ENCODE measurements around the gene POLR2L. TPM values are rescaled to one million over a fixed set of nuclear protein-coding genes. Genes with fewer than 3 reads are reported as not detected.

The POLR2L gene
- polyA plus RNA-seq, 1 of the 3 experiments (the other 2 are of a cell fraction): 540 TPM

DNA sequence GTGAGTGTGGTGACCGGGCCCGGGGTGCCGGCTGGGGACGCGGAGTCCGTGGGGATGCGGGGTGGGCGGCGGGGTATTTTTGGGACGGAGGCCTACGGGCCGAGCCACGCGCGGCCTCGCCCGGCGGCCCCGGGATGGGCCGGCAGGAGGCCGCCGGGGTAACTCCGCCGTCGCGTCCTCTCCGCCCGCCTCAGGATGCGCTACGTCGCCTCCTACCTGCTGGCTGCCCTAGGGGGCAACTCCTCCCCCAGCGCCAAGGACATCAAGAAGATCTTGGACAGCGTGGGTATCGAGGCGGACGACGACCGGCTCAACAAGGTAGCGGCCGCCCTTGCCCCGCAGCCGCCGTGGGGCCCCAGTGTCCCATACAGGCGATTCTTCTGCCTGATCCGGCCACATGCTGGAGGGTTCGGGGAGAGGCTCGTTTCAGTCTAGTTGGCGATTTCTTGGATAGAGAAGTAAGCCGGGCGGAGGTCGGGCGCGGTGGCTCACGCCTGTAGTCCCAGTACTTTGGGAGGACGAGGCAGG is 32.2 kb downstream of the POLR2L start:
- Histone ChIP-seq H3K4me2 (peak overlapping the region; percentile 99), H3K79me2 (ENCODE audit: insufficient read depth) (peaks cover 68% of the 10 kb centered on the region), H3F3A (replicated peaks; ENCODE audit: insufficient read depth) (peaks cover 42% of the 10 kb centered on the region), H2AFZ (ENCODE audit: low read depth) (no peak overlapping the region), H3K9me3 (no peaks in the 10 kb centered on the region), H3K4me1 (ENCODE audit: control insufficient read depth in 1 of 2, insufficient read depth in 2 of 2, low read depth in 1 of 2, low read length in 1 of 2) (peaks cover 8 to 19% of the 10 kb centered on the region in 2 experiments; a peak in 2 of 4 replicates), H3K4me3 (ENCODE audit: low read depth in 2 of 2, low read length in 1 of 2) (peak overlapping the region; percentile 81 to 97), H3K27ac (ENCODE audit: low read depth in 2 of 2, low read length in 1 of 2) (peak overlapping the region; percentile 97 to 98), H3K9me2 (no peaks in the 10 kb centered on the region), H3K36me3 (replicated peaks in 1 of 2; ENCODE audit: control insufficient read depth in 1 of 2, insufficient read depth in 2 of 2, low read length in 1 of 2) (peaks cover 27 to 28% of the 10 kb centered on the region in 2 experiments), H3K27me3 (ENCODE audit: insufficient read depth) (no peaks in the 10 kb centered on the region), H4K20me1 (ENCODE audit: insufficient read depth) (peaks cover 30% of the 10 kb centered on the region), H3K9ac (peak overlapping the region; percentile 97)
- DNase-seq: no peak
- 0% methylated on average over 8 of the region's 55 CpGs for WGBS (ENCODE audit: low lambda C conversion rate)
- TF ChIP-seq PBX3 (IDR thresholded peaks at IDR 0.05) (no peak), SIN3A (IDR thresholded peaks at IDR 0.05; ENCODE audit: borderline replicate concordance, low read depth, low read length) (peak; percentile 2; the same call in 1 of the 2 replicates), REST (IDR thresholded peaks at IDR 0.05; ENCODE audit: low read depth, low read length) (peak; percentile 41; the same call in 1 of the 2 replicates), NFIC (IDR thresholded peaks at IDR 0.05; ENCODE audit: borderline replicate concordance) (no peak)
- TF ChIP-seq, protein P1, sequence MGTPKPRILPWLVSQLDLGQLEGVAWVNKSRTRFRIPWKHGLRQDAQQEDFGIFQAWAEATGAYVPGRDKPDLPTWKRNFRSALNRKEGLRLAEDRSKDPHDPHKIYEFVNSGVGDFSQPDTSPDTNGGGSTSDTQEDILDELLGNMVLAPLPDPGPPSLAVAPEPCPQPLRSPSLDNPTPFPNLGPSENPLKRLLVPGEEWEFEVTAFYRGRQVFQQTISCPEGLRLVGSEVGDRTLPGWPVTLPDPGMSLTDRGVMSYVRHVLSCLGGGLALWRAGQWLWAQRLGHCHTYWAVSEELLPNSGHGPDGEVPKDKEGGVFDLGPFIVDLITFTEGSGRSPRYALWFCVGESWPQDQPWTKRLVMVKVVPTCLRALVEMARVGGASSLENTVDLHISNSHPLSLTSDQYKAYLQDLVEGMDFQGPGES (IDR thresholded peaks at IDR 0.05; ENCODE audit: low read depth, low read length): no peak
- ChIA-PET POLR2A (interaction anchor here (0.7 to 2.2 kb wide), 8 partner anchors 9 to 50 kb away, joined by 4 to 34 read pairs (median 6); partner anchors contain the start of genes CD151, CEND1, PNPLA2 and TSPAN4), CTCF (interaction anchor here (0.8 to 1.0 kb wide), 2 partner anchors 18 to 82 kb away, joined by 3 to 4 read pairs; no protein-coding TSS in a partner anchor)

DNA sequence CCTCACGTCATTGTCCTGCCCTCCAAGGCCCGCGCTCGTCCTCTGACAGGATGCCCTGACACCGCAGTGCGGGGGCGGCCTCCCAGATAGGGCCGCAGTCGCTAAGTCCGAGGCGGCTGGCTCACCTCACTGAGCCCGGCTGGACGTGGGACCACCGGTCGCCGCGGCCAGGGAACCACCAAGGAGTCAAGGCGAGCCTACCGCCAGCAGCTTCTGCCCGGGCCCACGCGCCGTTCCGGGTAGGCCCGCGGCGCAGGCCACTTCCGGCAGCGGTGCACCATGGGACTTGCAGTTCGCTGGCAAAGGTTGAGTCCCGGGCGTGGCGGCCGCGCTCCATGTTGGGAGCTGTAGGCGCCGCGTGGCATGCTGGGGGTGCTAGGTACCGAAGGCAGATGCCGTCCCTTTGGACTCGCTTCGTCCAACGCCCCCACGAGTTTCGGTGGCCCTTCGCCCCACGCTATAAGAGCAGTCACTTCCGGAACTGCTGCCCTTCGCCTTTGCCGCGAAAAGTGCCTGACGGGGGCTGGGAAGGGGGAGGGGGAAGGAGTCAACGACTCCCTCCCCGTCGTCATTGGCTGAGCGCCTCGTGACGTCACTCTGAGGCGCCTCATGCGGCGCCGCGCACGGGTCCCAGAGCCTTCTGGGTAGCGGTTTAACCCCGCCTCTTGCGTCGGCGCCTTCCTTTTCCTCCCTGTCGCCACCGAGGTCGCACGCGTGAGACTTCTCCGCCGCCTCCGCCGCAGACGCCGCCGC is 32.9 kb downstream of the POLR2L start, which contains the start of gene RPLP2:
Gene RPLP2 (plus strand): TSS at position 681 of the 753 bp plus-strand sequence. CDS start 268 bp downstream, outside the sequence.
- ChIA-PET POLR2A (interaction anchor here (0.5 to 2.2 kb wide), 11 partner anchors 10 to 178 kb away, joined by 3 to 34 read pairs (median 6); partner anchors contain the start of genes CD151, CEND1, PNPLA2 and TSPAN4), CTCF (interaction anchor here (1.0 to 1.5 kb wide), 5 partner anchors 9 to 55 kb away, joined by 3 to 4 read pairs (median 3); partner anchors contain the start of gene PNPLA2)
- H4K20me1 ChIP-seq (ENCODE audit: insufficient read depth): peaks cover 30% of the 10 kb centered on the region
- peak within 1 kb of the TSS; percentile 97 to 98 for H3K27ac ChIP-seq (ENCODE audit: low read depth in 2 of 2, low read length in 1 of 2)
- peaks cover 70% of the 10 kb centered on the region for H3K79me2 ChIP-seq (ENCODE audit: insufficient read depth)
- peaks cover 11 to 23% of the 10 kb centered on the region in 2 experiments; a peak in 2 of 4 replicates for H3K4me1 ChIP-seq (ENCODE audit: control insufficient read depth in 1 of 2, insufficient read depth in 2 of 2, low read depth in 1 of 2, low read length in 1 of 2)
- peak within 1 kb of the TSS; percentile 99 for H3K4me2 ChIP-seq
- peak within 1 kb of the TSS; percentile 97 for H3K9ac ChIP-seq
- peak; percentile 97 for DNase-seq
- 1% methylated on average over 14 of the region's 81 CpGs for WGBS (ENCODE audit: low lambda C conversion rate)
- no peaks in the 10 kb centered on the region for H3K27me3 ChIP-seq (ENCODE audit: insufficient read depth)
- peaks cover 24 to 28% of the 10 kb centered on the region in 2 experiments for H3K36me3 ChIP-seq (replicated peaks in 1 of 2; ENCODE audit: control insufficient read depth in 1 of 2, insufficient read depth in 2 of 2, low read length in 1 of 2)
- peaks cover 38% of the 10 kb centered on the region for H3F3A ChIP-seq (replicated peaks; ENCODE audit: insufficient read depth)
- peak within 1 kb of the TSS; percentile 81 to 97 for H3K4me3 ChIP-seq (ENCODE audit: low read depth in 2 of 2, low read length in 1 of 2)
- H2AFZ ChIP-seq (ENCODE audit: low read depth): 0 out of 2 replicates have a peak within 1 kb of the TSS, but pooled peaks have one; percentile 77
- no peaks in the 10 kb centered on the region for H3K9me2 ChIP-seq
- H3K9me3 ChIP-seq: no peaks in the 10 kb centered on the region
- TF ChIP-seq REST (IDR thresholded peaks at IDR 0.05; ENCODE audit: low read depth, low read length) (no peak; the same call in 1 of the 2 replicates), FOXM1 (IDR thresholded peaks at IDR 0.05; ENCODE audit: low read depth) (no peak), RCOR1 (IDR thresholded peaks at IDR 0.05; ENCODE audit: low read length) (no peak), RXRA (IDR thresholded peaks at IDR 0.05; ENCODE audit: borderline replicate concordance, low read depth) (no peak)
- TF ChIP-seq, protein P2, sequence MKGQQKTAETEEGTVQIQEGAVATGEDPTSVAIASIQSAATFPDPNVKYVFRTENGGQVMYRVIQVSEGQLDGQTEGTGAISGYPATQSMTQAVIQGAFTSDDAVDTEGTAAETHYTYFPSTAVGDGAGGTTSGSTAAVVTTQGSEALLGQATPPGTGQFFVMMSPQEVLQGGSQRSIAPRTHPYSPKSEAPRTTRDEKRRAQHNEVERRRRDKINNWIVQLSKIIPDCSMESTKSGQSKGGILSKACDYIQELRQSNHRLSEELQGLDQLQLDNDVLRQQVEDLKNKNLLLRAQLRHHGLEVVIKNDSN (IDR thresholded peaks at IDR 0.05; ENCODE audit: borderline replicate concordance, low read depth): no peak

Measured in SK-N-SH (cell line).